Activated naive CD8-positive, alpha-beta T cell treated with anti-CD3 and anti-CD28 coated beads for 36 hours (primary cell): ENCODE measurements around the gene DDX18. TPM values are rescaled to one million over a fixed set of nuclear protein-coding genes. Genes with fewer than 3 reads are reported as not detected.
A peak's percentile ranks its signal among the peaks of the same experiment; 100 is the strongest.
"Not testable (repeated sequence)": the region's sequence is repeated elsewhere in the genome, so short reads cannot be mapped to it uniquely, and the experiment has no call there.

Experiments
- DNase-seq: peaks from one replicate; pipeline ENCODE4 v3.0.0; 2021
- H3K27ac Mint-ChIP-seq: one replicate; pipeline ENCODE4 v1.8.0; 2022; ENCODE audit warnings: mild to moderate bottlenecking, moderate library complexity, mixed read lengths
- H3K27me3 Mint-ChIP-seq: one replicate; pipeline ENCODE4 v1.8.0; 2022; ENCODE audit warnings: mild to moderate bottlenecking, mixed read lengths
- H3K36me3 Mint-ChIP-seq: one replicate; pipeline ENCODE4 v1.8.0; 2021; ENCODE audit warnings: mild to moderate bottlenecking, mixed read lengths
- H3K4me1 Mint-ChIP-seq: one replicate; pipeline ENCODE4 v1.8.0; 2021; ENCODE audit warnings: mixed read lengths
- H3K4me3 Mint-ChIP-seq: one replicate; pipeline ENCODE4 v1.8.0; 2022; ENCODE audit warnings: mild to moderate bottlenecking, moderate library complexity, mixed read lengths
- H3K9me3 Mint-ChIP-seq: one replicate; pipeline ENCODE4 v1.8.0; 2022; ENCODE audit warnings: mixed read lengths
- total RNA-seq, 2 experiments: library from RNA; stranded (reverse); gene quantifications; one replicate each; pipeline ENCODE4 v1.2.3, GENCODE V29; 2021

Gene DDX18
- 100 to 1,000 TPM; 170 to 180 TPM for total RNA-seq

GRCh38 chr2:117814417-117815264 is at the start of gene DDX18:
Gene DDX18, plus strand, starts transcription at chr2:117814691. Its CDS starts 87 bp downstream, at chr2:117814778.
- Mint-ChIP-seq H3K9me3 (no peaks in the 10 kb centered on the region), H3K27ac (peak within 1 kb of the TSS; percentile 97), H3K4me1 (peaks cover 37% of the 10 kb centered on the region), H3K36me3 (peaks cover 35% of the 10 kb centered on the region), H3K27me3 (no peaks in the 10 kb centered on the region), H3K4me3 (peak within 1 kb of the TSS; percentile 97)
- peak; percentile 96 for DNase-seq

GRCh38 chr2:117770730-117771129 is 43.8 kb upstream of the DDX18 start:
- Mint-ChIP-seq H3K9me3 (peaks cover 7% of the 10 kb centered on the region), H3K36me3 (no peaks in the 10 kb centered on the region), H3K4me3 (no peak overlapping the region), H3K27me3 (peaks cover 9% of the 10 kb centered on the region), H3K27ac (no peak overlapping the region), H3K4me1 (no peaks in the 10 kb centered on the region)
- no peak for DNase-seq

GRCh38 chr2:117771969-117772630 is 42.4 kb upstream of the DDX18 start:
- Mint-ChIP-seq H3K36me3 (no peaks in the 10 kb centered on the region), H3K4me1 (no peaks in the 10 kb centered on the region), H3K27me3 (peaks cover 9% of the 10 kb centered on the region), H3K9me3 (peaks cover 7% of the 10 kb centered on the region), H3K4me3 (no peak overlapping the region), H3K27ac (no peak overlapping the region)
- DNase-seq = no peak

- Mint-ChIP-seq H3K4me1 (no peaks in the 10 kb centered on the region), H3K27me3 (peaks cover 11% of the 10 kb centered on the region), H3K27ac (no peak overlapping the region), H3K4me3 (no peak overlapping the region), H3K36me3 (peaks cover 2% of the 10 kb centered on the region), H3K9me3 (peaks cover 1% of the 10 kb centered on the region)
- no peak for DNase-seq
These were observed 39.8 kb upstream of the DDX18 start for GRCh38 chr2:117774716-117775115.

GRCh38 chr2:117775703-117776219 is 38.7 kb upstream of the DDX18 start:
- Mint-ChIP-seq H3K27ac (no peak overlapping the region), H3K36me3 (peaks cover 3% of the 10 kb centered on the region), H3K9me3 (peaks cover 1% of the 10 kb centered on the region), H3K4me1 (no peaks in the 10 kb centered on the region), H3K27me3 (peaks cover 9% of the 10 kb centered on the region), H3K4me3 (no peak overlapping the region)
- no peak for DNase-seq

GRCh38 chr2:117776888-117777287 is 37.6 kb upstream of the DDX18 start:
- Mint-ChIP-seq H3K27me3 (peaks cover 9% of the 10 kb centered on the region), H3K4me1 (no peaks in the 10 kb centered on the region), H3K36me3 (peaks cover 6% of the 10 kb centered on the region), H3K4me3 (no peak overlapping the region), H3K9me3 (peaks cover 1% of the 10 kb centered on the region), H3K27ac (no peak overlapping the region)
- no peak for DNase-seq

GRCh38 chr2:117785740-117786139 is 28.8 kb upstream of the DDX18 start:
- no peaks in the 10 kb centered on the region for H3K9me3 Mint-ChIP-seq
- peaks cover 3% of the 10 kb centered on the region for H3K27me3 Mint-ChIP-seq
- H3K36me3 Mint-ChIP-seq = peaks cover 4% of the 10 kb centered on the region
- DNase-seq = peak; percentile 7
- H3K4me3 Mint-ChIP-seq = no peak overlapping the region
- H3K27ac Mint-ChIP-seq = no peak overlapping the region
- H3K4me1 Mint-ChIP-seq = no peaks in the 10 kb centered on the region

GRCh38 chr2:117786520-117786919 is 28.0 kb upstream of the DDX18 start:
- no peak overlapping the region for H3K27ac Mint-ChIP-seq
- no peaks in the 10 kb centered on the region for H3K4me1 Mint-ChIP-seq
- peaks cover 5% of the 10 kb centered on the region for H3K27me3 Mint-ChIP-seq
- H3K36me3 Mint-ChIP-seq = peaks cover 1% of the 10 kb centered on the region
- H3K9me3 Mint-ChIP-seq = no peaks in the 10 kb centered on the region
- DNase-seq = no peak
- no peak overlapping the region for H3K4me3 Mint-ChIP-seq

- Mint-ChIP-seq H3K36me3 (no peaks in the 10 kb centered on the region), H3K9me3 (no peaks in the 10 kb centered on the region), H3K4me3 (no peak overlapping the region), H3K4me1 (no peaks in the 10 kb centered on the region), H3K27ac (no peak overlapping the region), H3K27me3 (peaks cover 9% of the 10 kb centered on the region)
- DNase-seq = no peak
These were observed 25.0 kb upstream of the DDX18 start for GRCh38 chr2:117789505-117789904.

- no peak overlapping the region for H3K4me3 Mint-ChIP-seq
- H3K9me3 Mint-ChIP-seq = no peaks in the 10 kb centered on the region
- H3K36me3 Mint-ChIP-seq = no peaks in the 10 kb centered on the region
- peaks cover 9% of the 10 kb centered on the region for H3K27me3 Mint-ChIP-seq
- H3K27ac Mint-ChIP-seq = no peak overlapping the region
- H3K4me1 Mint-ChIP-seq = no peaks in the 10 kb centered on the region
- no peak for DNase-seq
These were observed 19.8 kb upstream of the DDX18 start for GRCh38 chr2:117794668-117795067.

GRCh38 chr2:117801826-117802225 is 12.7 kb upstream of the DDX18 start:
- DNase-seq = no peak
- Mint-ChIP-seq H3K27ac (no peak overlapping the region), H3K9me3 (no peaks in the 10 kb centered on the region), H3K27me3 (peaks cover 25% of the 10 kb centered on the region), H3K4me1 (peaks cover 4% of the 10 kb centered on the region), H3K4me3 (no peak overlapping the region), H3K36me3 (no peaks in the 10 kb centered on the region)

- Mint-ChIP-seq H3K4me3 (peak overlapping the region; percentile 69), H3K27ac (peak overlapping the region; percentile 19), H3K27me3 (peaks cover 25% of the 10 kb centered on the region)
- not testable (repeated sequence) for H3K4me1 Mint-ChIP-seq, H3K9me3 Mint-ChIP-seq, H3K36me3 Mint-ChIP-seq
- peak; percentile 7 for DNase-seq
These were observed 10.7 kb upstream of the DDX18 start for GRCh38 chr2:117803644-117804325.

GRCh38 chr2:117812443-117812842 is 2.0 kb upstream of the DDX18 start:
- H3K36me3 Mint-ChIP-seq = peaks cover 17% of the 10 kb centered on the region
- no peak overlapping the region for H3K27ac Mint-ChIP-seq
- no peaks in the 10 kb centered on the region for H3K27me3 Mint-ChIP-seq
- H3K4me3 Mint-ChIP-seq = no peak overlapping the region
- no peaks in the 10 kb centered on the region for H3K9me3 Mint-ChIP-seq
- peaks cover 18% of the 10 kb centered on the region for H3K4me1 Mint-ChIP-seq
- DNase-seq = no peak

- Mint-ChIP-seq H3K36me3 (peaks cover 41% of the 10 kb centered on the region), H3K4me1 (peaks cover 44% of the 10 kb centered on the region), H3K27ac (peak overlapping the region; percentile 97), H3K27me3 (no peaks in the 10 kb centered on the region), H3K4me3 (peak overlapping the region; percentile 97), H3K9me3 (no peaks in the 10 kb centered on the region)
- no peak for DNase-seq
These were observed 1.5 kb downstream of the DDX18 start for GRCh38 chr2:117815946-117816345.

- Mint-ChIP-seq H3K4me3 (no peak overlapping the region), H3K27me3 (no peaks in the 10 kb centered on the region), H3K9me3 (no peaks in the 10 kb centered on the region), H3K36me3 (peaks cover 52% of the 10 kb centered on the region), H3K27ac (peak overlapping the region; percentile 54), H3K4me1 (peaks cover 42% of the 10 kb centered on the region)
- no peak for DNase-seq
These were observed 4.4 kb downstream of the DDX18 start for GRCh38 chr2:117818921-117819320.
